HEK293T (cell line): Measurements from ENCODE around the gene STK32A.

Source experiments
- CTCF ChIA-PET: fragments of 350-600 bp; formaldehyde crosslinking; extraction: SDS; loops from one replicate; lab custom pipeline; 2021; ENCODE audit warnings: antibody characterized with exemption, inconsistent platforms; lab: Yijun Ruan, JAX
- POLR2A ChIA-PET: fragments of 350-600 bp; formaldehyde crosslinking; extraction: SDS; loops from one replicate; lab custom pipeline; 2020; ENCODE audit warnings: antibody characterized with exemption, inconsistent platforms; lab: Yijun Ruan, JAX
- DNase-seq: peaks from one replicate; pipeline ENCODE4 v3.0.0; 2012; ENCODE audit warnings: mixed read lengths; ENCODE audit errors: extremely low spot score
- ARNT ChIP-seq: fragments of 450-650 bp; IDR thresholded peaks from 2 replicates; pipeline ENCODE4 v1.6.1; 2017; ENCODE audit warnings: mild to moderate bottlenecking
- BHLHE40 ChIP-seq: fragments of 450-650 bp; IDR thresholded peaks from 2 replicates; pipeline ENCODE4 v1.6.1; 2016; ENCODE audit warnings: mild to moderate bottlenecking, moderate library complexity, borderline replicate concordance
- CTBP1 ChIP-seq: fragments of 450-650 bp; IDR thresholded peaks from 2 replicates; pipeline ENCODE4 v1.6.1; 2016; ENCODE audit warnings: borderline replicate concordance
- ELF4 ChIP-seq: fragments of 450-650 bp; IDR thresholded peaks from 2 replicates; pipeline ENCODE4 v1.6.1; 2017; ENCODE audit warnings: antibody characterized with exemption
- FOXA1 ChIP-seq: fragments of 450-650 bp; IDR thresholded peaks from 2 replicates; pipeline ENCODE4 v1.6.1; 2016; ENCODE audit warnings: mild to moderate bottlenecking
- FOXK2 ChIP-seq: fragments of 450-650 bp; IDR thresholded peaks from 2 replicates; pipeline ENCODE4 v1.6.1; 2016; ENCODE audit warnings: mild to moderate bottlenecking
- FOXM1 ChIP-seq: fragments of 450-650 bp; IDR thresholded peaks from 2 replicates; pipeline ENCODE4 v1.6.1; 2017; ENCODE audit warnings: mild to moderate bottlenecking, borderline replicate concordance
- HDGF ChIP-seq: fragments of 450-650 bp; IDR thresholded peaks from 2 replicates; pipeline ENCODE4 v1.6.1; 2017; ENCODE audit warnings: antibody characterized with exemption, borderline replicate concordance
- L3MBTL2 ChIP-seq: fragments of 450-650 bp; conservative IDR thresholded peaks from 2 replicates; pipeline ENCODE4 v1.6.1; 2016; ENCODE audit warnings: mild to moderate bottlenecking
- LEF1 ChIP-seq: fragments of 450-650 bp; IDR thresholded peaks from 2 replicates; pipeline ENCODE4 v1.6.1; 2017; ENCODE audit warnings: mild to moderate bottlenecking, borderline replicate concordance
- NFRKB ChIP-seq: fragments of 450-650 bp; IDR thresholded peaks from 2 replicates; pipeline ENCODE4 v1.6.1; 2016; ENCODE audit warnings: mild to moderate bottlenecking, moderate library complexity
- PKNOX1 ChIP-seq: fragments of 450-650 bp; IDR thresholded peaks from 2 replicates; pipeline ENCODE4 v1.6.1; 2016
- SP1 ChIP-seq: fragments of 450-650 bp; IDR thresholded peaks from 2 replicates; pipeline ENCODE4 v1.6.1; 2017
- SUZ12 ChIP-seq: fragments of 450-650 bp; IDR thresholded peaks from 2 replicates; pipeline ENCODE4 v1.6.1; 2016; ENCODE audit warnings: mild to moderate bottlenecking
- TARDBP ChIP-seq: fragments of 450-650 bp; IDR thresholded peaks from 2 replicates; pipeline ENCODE4 v1.6.1; 2016
- ZNF384 ChIP-seq: fragments of 450-650 bp; IDR thresholded peaks from 2 replicates; pipeline ENCODE4 v1.6.1; 2016

STK32A gene

GRCh38 chr5:147317978-147318684 lies 83.3 kb downstream of the STK32A start:
- ChIA-PET POLR2A (no interaction called here), CTCF (no interaction called here)
- TF ChIP-seq NFRKB (no peak), BHLHE40 (no peak), HDGF (no peak), LEF1 (no peak), FOXM1 (no peak), SP1 (no peak), ELF4 (no peak), SUZ12 (no peak), ZNF384 (no peak), TARDBP (no peak), CTBP1 (no peak), FOXK2 (no peak), L3MBTL2 (no peak), ARNT (no peak), PKNOX1 (no peak), FOXA1 (no peak)
- no peak for DNase-seq

DNA sequence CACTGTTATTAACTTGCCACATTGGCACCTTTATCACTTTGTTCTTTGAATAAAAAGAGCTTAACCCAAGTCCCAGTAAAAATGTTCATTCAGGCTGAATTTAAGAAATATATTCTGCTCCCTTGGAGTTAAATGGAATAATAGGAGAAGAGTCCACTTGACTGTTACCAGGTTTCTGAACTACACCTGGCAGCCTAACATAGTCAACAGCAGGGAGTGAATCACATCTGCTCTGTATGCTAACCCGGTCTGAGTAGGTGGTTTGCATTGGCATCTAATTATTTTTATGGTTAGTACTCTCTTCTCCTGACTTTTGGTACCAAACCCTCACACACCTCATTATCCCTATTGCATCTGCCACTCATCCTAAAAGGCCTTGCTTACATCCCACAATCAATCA lies 86.7 kb downstream of the STK32A start:
- no peak for DNase-seq
- POLR2A ChIA-PET = no interaction called here
- TF ChIP-seq L3MBTL2 (no peak), BHLHE40 (no peak), LEF1 (no peak), TARDBP (no peak), FOXK2 (no peak), ARNT (no peak), PKNOX1 (no peak), SP1 (no peak), ZNF384 (no peak), NFRKB (no peak), ELF4 (no peak), FOXM1 (no peak), CTBP1 (no peak), SUZ12 (no peak), FOXA1 (no peak)
- CTCF ChIA-PET = no interaction called here

DNA sequence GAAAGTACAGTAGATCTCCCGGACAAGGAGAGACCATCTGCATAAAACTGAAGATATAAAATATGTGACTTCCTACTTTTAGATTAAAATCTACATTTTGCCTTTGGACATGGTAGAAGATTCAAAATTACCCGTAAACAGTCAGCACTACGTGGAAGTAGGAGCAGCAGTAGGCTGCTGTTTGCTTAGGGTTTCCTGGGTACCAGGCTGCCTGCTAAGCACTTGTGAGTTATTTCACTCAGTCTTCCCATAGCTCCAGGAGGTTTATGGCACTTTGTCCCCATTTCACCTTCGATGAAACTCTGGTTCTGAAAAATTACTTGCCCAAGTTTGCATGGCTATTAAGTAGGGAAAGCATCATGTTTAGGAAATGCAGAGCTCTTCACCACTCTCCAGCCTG lies 92.6 kb downstream of the STK32A start:
- DNase-seq = no peak
- no peak for TF ChIP-seq PKNOX1
- TF ChIP-seq HDGF = no peak
- TF ChIP-seq NFRKB = no peak
- no peak for TF ChIP-seq FOXM1
- no peak for TF ChIP-seq L3MBTL2
- TF ChIP-seq ZNF384 = no peak
- TF ChIP-seq ELF4 = no peak
- no peak for TF ChIP-seq CTBP1
- no peak for TF ChIP-seq BHLHE40
- no peak for TF ChIP-seq FOXA1
- no peak for TF ChIP-seq LEF1
- no peak for TF ChIP-seq FOXK2
- no peak for TF ChIP-seq ARNT
- TF ChIP-seq SP1 = no peak
- TF ChIP-seq SUZ12 = no peak
- TF ChIP-seq TARDBP = no peak
- ChIA-PET CTCF (no interaction called here), POLR2A (no interaction called here)

DNA sequence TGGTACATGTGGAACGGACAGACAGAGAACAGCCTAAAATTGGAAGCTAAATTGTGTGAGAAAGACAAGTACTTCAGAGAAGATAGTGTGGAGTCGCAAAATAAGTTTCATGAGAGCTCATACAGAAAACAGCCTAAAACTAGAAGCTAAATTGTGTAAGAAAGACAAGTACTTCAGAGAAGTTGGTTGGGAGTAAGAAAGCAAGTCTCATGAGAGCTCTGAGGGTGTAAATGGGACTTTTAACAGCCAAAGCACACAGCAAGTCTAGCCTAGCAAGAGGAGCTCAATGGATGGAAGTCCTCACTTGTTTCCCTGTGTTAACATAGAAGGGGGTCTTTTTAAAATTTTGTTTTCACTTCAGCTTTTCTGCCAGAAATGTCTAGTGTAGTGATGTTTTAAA lies 93.1 kb downstream of the STK32A start:
- no peak for DNase-seq
- ChIA-PET CTCF (no interaction called here), POLR2A (no interaction called here)
- TF ChIP-seq PKNOX1 (no peak), FOXA1 (no peak), TARDBP (no peak), NFRKB (no peak), HDGF (no peak), SP1 (no peak), LEF1 (no peak), FOXK2 (no peak), L3MBTL2 (no peak), CTBP1 (no peak), ELF4 (no peak), BHLHE40 (no peak), SUZ12 (no peak), ARNT (no peak), ZNF384 (no peak), FOXM1 (no peak)

GRCh38 chr5:147332658-147333057 lies 97.8 kb downstream of the STK32A start:
- TF ChIP-seq ARNT = no peak
- no peak for TF ChIP-seq SUZ12
- TF ChIP-seq FOXA1 = no peak
- TF ChIP-seq HDGF = no peak
- no peak for TF ChIP-seq TARDBP
- no peak for TF ChIP-seq ELF4
- no peak for TF ChIP-seq NFRKB
- no peak for TF ChIP-seq FOXM1
- TF ChIP-seq PKNOX1 = no peak
- TF ChIP-seq CTBP1 = no peak
- TF ChIP-seq FOXK2 = no peak
- no peak for TF ChIP-seq LEF1
- TF ChIP-seq L3MBTL2 = no peak
- no peak for TF ChIP-seq ZNF384
- TF ChIP-seq SP1 = no peak
- TF ChIP-seq BHLHE40 = no peak
- no peak for DNase-seq
- CTCF ChIA-PET = no interaction called here
- POLR2A ChIA-PET = no interaction called here
